ENCODE measurements around the gene SLC22A14.
"Not testable (repeated sequence)": the region's sequence is repeated elsewhere in the genome, so short reads cannot be mapped to it uniquely, and the experiment has no call there.

SLC22A14 gene

GRCh38 chr3:38313263-38313662, 31.2 kb downstream of the SLC22A14 start:
- DNase-seq (ENCODE audit: low read depth in 2 of 2): no peak

- DNase-seq (ENCODE audit: low read depth in 2 of 2): no peak
Observed at GRCh38 chr3:38313695-38314094, 31.6 kb downstream of the SLC22A14 start.

GRCh38 chr3:38314112-38314763, 32.1 kb downstream of the SLC22A14 start:
- no peak for DNase-seq (ENCODE audit: low read depth in 2 of 2)

- no peak for DNase-seq (ENCODE audit: low read depth in 2 of 2)
Observed at GRCh38 chr3:38314764-38315487, 32.8 kb downstream of the SLC22A14 start.

GRCh38 chr3:38315488-38316230, 33.6 kb downstream of the SLC22A14 start:
- no peak for DNase-seq (ENCODE audit: low read depth in 2 of 2)

GRCh38 chr3:38316356-38317191, 34.5 kb downstream of the SLC22A14 start:
- no peak for DNase-seq (ENCODE audit: low read depth in 2 of 2)

- DNase-seq (ENCODE audit: low read depth in 2 of 2): no peak
Observed at GRCh38 chr3:38317192-38317759, 35.2 kb downstream of the SLC22A14 start.

- no peak for DNase-seq (ENCODE audit: low read depth in 2 of 2)
Observed at GRCh38 chr3:38318766-38319671, 36.9 kb downstream of the SLC22A14 start.

GRCh38 chr3:38320638-38321037, 38.5 kb downstream of the SLC22A14 start:
- DNase-seq (ENCODE audit: low read depth in 2 of 2): not testable (repeated sequence)

GRCh38 chr3:38323060-38323459, 41.0 kb downstream of the SLC22A14 start:
- no peak for DNase-seq (ENCODE audit: low read depth in 2 of 2)

- DNase-seq (ENCODE audit: low read depth in 2 of 2): no peak
Observed at GRCh38 chr3:38325256-38325655, 43.2 kb downstream of the SLC22A14 start.

GRCh38 chr3:38327335-38328009, 45.4 kb downstream of the SLC22A14 start:
- no peak for DNase-seq (ENCODE audit: low read depth in 2 of 2)

GRCh38 chr3:38331257-38332022, 49.3 kb downstream of the SLC22A14 start:
- DNase-seq (ENCODE audit: low read depth in 2 of 2): no peak

- DNase-seq (ENCODE audit: low read depth in 2 of 2): no peak
Observed at GRCh38 chr3:38332201-38332600, 50.1 kb downstream of the SLC22A14 start.

- DNase-seq (ENCODE audit: low read depth in 2 of 2): peak in 1 of 2 experiments; percentile 30
Observed at GRCh38 chr3:38334142-38335055, 52.3 kb downstream of the SLC22A14 start.

GRCh38 chr3:38335263-38335662, 53.2 kb downstream of the SLC22A14 start:
- DNase-seq (ENCODE audit: low read depth in 2 of 2): no peak

- no peak for DNase-seq (ENCODE audit: low read depth in 2 of 2)
Observed at GRCh38 chr3:38337703-38338102, 55.6 kb downstream of the SLC22A14 start.

Measured in fibroblast of skin of left quadriceps (primary cell).